WERI-Rb-1 (cell line): ENCODE measurements around the gene CLIC6.

Source experiments
- DNase-seq: peaks from one replicate; pipeline ENCODE4 v3.0.0-alpha.2; 2020
- H3K27ac ChIP-seq: fragments of 250-450 bp; sonication (Bioruptor Pico); 2 replicates; pipeline ENCODE4 v1.5.1; 2020; ENCODE audit warnings: mild to moderate bottlenecking, moderate library complexity
- H3K27me3 ChIP-seq: fragments of 250-450 bp; sonication (Bioruptor Pico); 2 replicates; pipeline ENCODE4 v1.5.1; 2021; ENCODE audit warnings: mild to moderate bottlenecking, low read depth, moderate library complexity; ENCODE audit not compliant: insufficient read depth, severe bottlenecking
- H3K36me3 ChIP-seq: fragments of 250-450 bp; sonication (Bioruptor Pico); 2 replicates; pipeline ENCODE4 v1.5.1; 2020; ENCODE audit warnings: mild to moderate bottlenecking, moderate library complexity
- H3K4me3 ChIP-seq: 2 replicates; pipeline ENCODE4 v1.5.1; 2011; ENCODE audit warnings: low read depth, mild to moderate bottlenecking, control low read depth, low read length
- H3K9me3 ChIP-seq: fragments of 250-450 bp; sonication (Bioruptor Pico); 2 replicates; pipeline ENCODE4 v1.5.1; 2021; ENCODE audit warnings: mild to moderate bottlenecking, moderate library complexity; ENCODE audit not compliant: severe bottlenecking
- TF ChIP-seq, protein P1 (sequence below): IDR thresholded peaks from 2 replicates; pipeline ENCODE4 v1.5.1; 2011; ENCODE audit warnings: low read depth, mild to moderate bottlenecking, control low read depth, inconsistent platforms, low read length

Gene CLIC6

DNA sequence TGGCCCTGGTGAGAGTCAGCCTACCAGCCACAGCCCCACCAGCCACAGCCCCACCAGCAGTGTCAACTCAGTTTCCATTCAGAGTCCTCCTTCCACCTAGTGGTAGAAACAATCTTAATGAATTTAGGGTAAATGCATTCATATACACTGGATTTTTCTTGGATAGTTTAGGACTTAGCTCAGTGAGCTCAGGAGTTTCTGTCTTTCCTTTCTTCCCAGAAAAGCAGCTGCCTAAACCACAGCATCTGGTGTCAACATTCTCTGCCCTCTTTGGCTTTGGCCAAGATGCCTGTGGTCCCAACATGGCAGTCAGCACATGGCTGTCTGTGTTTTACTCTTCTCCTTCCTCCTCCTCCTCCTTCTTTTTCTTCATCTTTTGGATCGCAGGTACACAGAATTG is 94.0 kb downstream of the CLIC6 start:
- DNase-seq, result no peak
- Histone ChIP-seq H3K36me3 (no peaks in the 10 kb centered on the region), H3K27me3 (peaks cover 89% of the 10 kb centered on the region), H3K4me3 (no peak overlapping the region), H3K9me3 (peaks cover 5% of the 10 kb centered on the region), H3K27ac (no peak overlapping the region)
- TF ChIP-seq, protein P1, sequence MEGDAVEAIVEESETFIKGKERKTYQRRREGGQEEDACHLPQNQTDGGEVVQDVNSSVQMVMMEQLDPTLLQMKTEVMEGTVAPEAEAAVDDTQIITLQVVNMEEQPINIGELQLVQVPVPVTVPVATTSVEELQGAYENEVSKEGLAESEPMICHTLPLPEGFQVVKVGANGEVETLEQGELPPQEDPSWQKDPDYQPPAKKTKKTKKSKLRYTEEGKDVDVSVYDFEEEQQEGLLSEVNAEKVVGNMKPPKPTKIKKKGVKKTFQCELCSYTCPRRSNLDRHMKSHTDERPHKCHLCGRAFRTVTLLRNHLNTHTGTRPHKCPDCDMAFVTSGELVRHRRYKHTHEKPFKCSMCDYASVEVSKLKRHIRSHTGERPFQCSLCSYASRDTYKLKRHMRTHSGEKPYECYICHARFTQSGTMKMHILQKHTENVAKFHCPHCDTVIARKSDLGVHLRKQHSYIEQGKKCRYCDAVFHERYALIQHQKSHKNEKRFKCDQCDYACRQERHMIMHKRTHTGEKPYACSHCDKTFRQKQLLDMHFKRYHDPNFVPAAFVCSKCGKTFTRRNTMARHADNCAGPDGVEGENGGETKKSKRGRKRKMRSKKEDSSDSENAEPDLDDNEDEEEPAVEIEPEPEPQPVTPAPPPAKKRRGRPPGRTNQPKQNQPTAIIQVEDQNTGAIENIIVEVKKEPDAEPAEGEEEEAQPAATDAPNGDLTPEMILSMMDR, result no peak

DNA sequence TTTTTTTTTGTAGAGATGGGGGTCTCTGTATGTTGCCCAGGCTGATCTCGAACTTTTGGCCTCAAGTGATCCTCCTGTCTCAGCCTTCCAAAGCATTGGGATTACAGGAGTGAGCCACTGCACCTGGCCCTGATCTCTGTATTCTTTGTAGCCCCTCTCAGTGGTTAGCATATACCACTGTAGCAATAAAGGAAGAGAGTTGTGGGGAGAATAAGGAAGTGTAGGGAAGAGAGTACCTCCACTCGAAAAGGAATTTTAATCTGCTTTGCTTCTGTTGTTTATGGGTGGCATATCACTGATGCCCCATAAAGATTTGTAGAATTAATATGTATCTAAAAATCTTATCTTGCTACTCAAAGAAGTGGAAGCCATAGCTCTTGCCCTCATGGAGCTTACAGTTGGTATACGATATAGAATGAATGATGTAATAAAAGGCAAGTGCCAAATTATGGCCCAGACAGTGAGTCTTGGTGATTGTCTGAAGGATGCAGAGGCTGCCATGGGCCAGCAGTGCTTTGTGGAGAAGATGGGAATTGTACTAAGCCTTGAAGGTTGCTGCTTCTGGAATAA is 96.0 kb downstream of the CLIC6 start:
- Histone ChIP-seq H3K9me3 (peaks cover 3% of the 10 kb centered on the region), H3K36me3 (no peaks in the 10 kb centered on the region), H3K27me3 (peaks cover 85% of the 10 kb centered on the region), H3K27ac (no peak overlapping the region), H3K4me3 (no peak overlapping the region)
- no peak for DNase-seq
- TF ChIP-seq, protein P1, result no peak

DNA sequence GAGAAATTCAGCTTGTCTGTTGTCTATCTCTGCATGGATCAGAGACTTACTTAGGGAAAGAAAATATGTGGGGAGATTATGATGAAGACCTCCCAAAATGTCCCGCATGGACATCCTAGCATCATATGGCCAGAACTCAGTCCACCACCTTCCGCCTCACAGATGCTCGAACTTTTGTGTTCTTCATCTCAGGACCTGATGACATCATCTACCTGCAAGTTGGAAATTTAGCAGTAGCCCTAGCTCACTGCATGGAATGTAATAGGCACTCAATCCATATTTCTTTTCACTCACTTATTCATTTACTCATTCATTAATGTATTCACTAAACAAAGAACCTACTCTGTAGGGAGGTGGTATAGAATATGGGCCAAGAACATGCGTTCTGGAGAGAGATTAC is 96.8 kb downstream of the CLIC6 start:
- H3K27ac ChIP-seq, result no peak overlapping the region
- DNase-seq, result no peak

DNA sequence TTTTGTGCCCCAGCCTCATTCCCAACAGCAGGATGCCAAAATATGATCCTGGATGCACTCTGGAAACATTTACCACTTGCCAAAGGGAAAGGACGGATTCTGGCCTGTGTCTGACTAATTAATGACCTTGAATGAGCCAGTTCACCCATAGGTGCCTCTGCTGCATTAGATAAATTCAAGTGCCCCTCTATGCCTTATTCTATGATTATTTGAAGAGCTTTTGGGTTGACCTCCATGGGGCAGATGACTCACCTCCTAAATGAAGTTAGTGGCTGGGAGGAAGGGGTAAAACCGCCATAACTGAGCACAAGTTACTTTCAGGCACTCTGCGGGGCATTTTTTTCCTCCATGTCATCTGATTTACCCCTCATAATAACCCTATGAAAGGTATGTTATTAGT is 98.1 kb downstream of the CLIC6 start:
- DNase-seq, result no peak
- Histone ChIP-seq H3K27ac (no peak overlapping the region), H3K36me3 (no peaks in the 10 kb centered on the region), H3K9me3 (peaks cover 3% of the 10 kb centered on the region), H3K27me3 (peaks cover 82% of the 10 kb centered on the region), H3K4me3 (no peak overlapping the region)
- TF ChIP-seq, protein P1, result no peak

More for the DNA sequence above, 96.8 kb downstream of the CLIC6 start:
- H3K9me3 ChIP-seq, result peaks cover 3% of the 10 kb centered on the region
- H3K36me3 ChIP-seq, result no peaks in the 10 kb centered on the region
- no peak overlapping the region for H3K4me3 ChIP-seq
- peaks cover 83% of the 10 kb centered on the region for H3K27me3 ChIP-seq
- TF ChIP-seq, protein P1, result no peak
